Measurements from ENCODE around the gene IGFBP5. TPM values are rescaled to one million over a fixed set of nuclear protein-coding genes. Genes with fewer than 3 reads are reported as not detected.

Gene IGFBP5
- total and polyA plus RNA-seq, 7 donors, result 44.9 to 451 (median 216) TPM

DNA sequence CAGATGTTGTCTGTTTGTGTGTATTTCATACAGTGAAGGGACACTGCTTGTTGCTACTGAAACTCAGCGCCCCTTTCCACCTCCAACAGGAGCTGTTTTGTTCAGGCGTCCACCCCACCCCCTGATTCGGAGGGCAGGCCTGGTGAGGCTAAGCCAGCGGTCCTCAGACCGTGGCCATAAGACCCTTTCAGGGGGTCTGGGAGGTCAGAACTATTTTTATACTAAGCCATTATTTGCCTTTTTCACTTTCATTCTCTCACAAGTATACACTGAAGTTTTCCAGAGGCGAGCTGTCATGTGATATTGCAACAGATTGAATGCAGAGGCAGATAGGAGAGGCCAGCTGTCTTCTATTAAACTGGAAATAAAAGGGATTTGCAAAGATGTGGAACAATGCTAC is 39.7 kb upstream of the IGFBP5 start:
- no peak overlapping the region for H3K27ac ChIP-seq
- no peak for DNase-seq
- H3K27me3 ChIP-seq (ENCODE audit: insufficient read depth in 3 of 3, low read length in 2 of 3), result no peaks in the 10 kb centered on the region
- WGBS, 3 donors, result 77 to 84% (median 79%) methylated on average over 6 of the region's 6 CpGs
- H3K9me3 ChIP-seq, result no peaks in the 10 kb centered on the region
- H3K4me3 ChIP-seq, result no peak overlapping the region
- no peaks in the 10 kb centered on the region for H3K36me3 ChIP-seq (ENCODE audit: insufficient read depth in 1 of 2, low read depth in 1 of 2)
- TF ChIP-seq, protein P1, sequence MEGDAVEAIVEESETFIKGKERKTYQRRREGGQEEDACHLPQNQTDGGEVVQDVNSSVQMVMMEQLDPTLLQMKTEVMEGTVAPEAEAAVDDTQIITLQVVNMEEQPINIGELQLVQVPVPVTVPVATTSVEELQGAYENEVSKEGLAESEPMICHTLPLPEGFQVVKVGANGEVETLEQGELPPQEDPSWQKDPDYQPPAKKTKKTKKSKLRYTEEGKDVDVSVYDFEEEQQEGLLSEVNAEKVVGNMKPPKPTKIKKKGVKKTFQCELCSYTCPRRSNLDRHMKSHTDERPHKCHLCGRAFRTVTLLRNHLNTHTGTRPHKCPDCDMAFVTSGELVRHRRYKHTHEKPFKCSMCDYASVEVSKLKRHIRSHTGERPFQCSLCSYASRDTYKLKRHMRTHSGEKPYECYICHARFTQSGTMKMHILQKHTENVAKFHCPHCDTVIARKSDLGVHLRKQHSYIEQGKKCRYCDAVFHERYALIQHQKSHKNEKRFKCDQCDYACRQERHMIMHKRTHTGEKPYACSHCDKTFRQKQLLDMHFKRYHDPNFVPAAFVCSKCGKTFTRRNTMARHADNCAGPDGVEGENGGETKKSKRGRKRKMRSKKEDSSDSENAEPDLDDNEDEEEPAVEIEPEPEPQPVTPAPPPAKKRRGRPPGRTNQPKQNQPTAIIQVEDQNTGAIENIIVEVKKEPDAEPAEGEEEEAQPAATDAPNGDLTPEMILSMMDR (IDR thresholded peaks at IDR 0.05), result no peak
- no peaks in the 10 kb centered on the region for H3K4me1 ChIP-seq
- no peak for ATAC-seq
- intact Hi-C loops (cut with DNase I), result no loop called here

DNA sequence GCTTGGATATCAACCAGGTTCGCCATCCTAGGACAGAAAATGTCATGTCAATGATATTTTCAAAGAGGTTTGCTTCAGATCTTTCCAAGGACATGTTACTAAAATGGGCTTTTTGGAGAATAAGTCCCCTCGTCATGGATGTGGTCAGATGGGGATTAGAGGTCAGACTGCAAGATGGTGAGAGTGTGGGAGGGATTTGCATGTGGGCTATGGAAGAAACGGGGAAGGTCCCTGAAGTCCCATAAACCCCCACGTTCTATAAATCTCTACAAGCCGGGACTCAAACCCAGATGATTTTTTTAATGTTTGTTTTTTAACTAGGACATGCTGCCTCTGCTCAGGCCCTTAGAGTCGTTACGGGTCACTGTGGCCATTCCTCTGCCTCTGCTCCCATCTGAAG is 37.7 kb upstream of the IGFBP5 start:
- intact Hi-C loops (cut with DNase I), result no loop called here
- H3K27me3 ChIP-seq (ENCODE audit: insufficient read depth in 3 of 3, low read length in 2 of 3), result no peaks in the 10 kb centered on the region
- TF ChIP-seq, protein P1 (IDR thresholded peaks at IDR 0.05), result no peak
- no peaks in the 10 kb centered on the region for H3K9me3 ChIP-seq
- H3K4me3 ChIP-seq, result no peak overlapping the region
- no peak overlapping the region for H3K27ac ChIP-seq
- H3K36me3 ChIP-seq (ENCODE audit: insufficient read depth in 1 of 2, low read depth in 1 of 2), result no peaks in the 10 kb centered on the region
- WGBS, 3 donors, result 78 to 87% (median 85%) methylated on average over 7 of the region's 7 CpGs
- no peaks in the 10 kb centered on the region for H3K4me1 ChIP-seq
- no peak for DNase-seq
- no peak for ATAC-seq

DNA sequence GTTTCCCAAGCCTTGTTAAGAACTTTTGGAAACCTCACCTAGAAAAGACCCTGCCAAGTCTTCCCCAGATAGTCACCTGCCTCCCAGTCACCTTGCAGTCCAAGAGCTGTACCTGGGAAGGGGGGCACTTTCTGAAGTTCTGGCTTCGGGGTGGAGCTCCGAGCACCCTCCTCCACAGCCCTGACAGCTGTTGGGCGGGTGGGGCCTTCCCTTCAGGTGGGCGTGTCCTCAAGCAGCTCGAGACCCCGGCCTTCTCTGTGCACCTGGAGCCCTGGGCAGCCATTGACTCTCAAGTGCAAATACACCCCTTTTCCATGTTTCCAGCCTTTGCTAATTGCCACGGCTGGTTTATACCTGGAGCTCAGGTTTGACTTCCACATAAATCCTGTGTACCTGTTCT is 37.0 kb upstream of the IGFBP5 start:
- TF ChIP-seq, protein P1 (IDR thresholded peaks at IDR 0.05), result no peak
- no peak overlapping the region for H3K27ac ChIP-seq

DNA sequence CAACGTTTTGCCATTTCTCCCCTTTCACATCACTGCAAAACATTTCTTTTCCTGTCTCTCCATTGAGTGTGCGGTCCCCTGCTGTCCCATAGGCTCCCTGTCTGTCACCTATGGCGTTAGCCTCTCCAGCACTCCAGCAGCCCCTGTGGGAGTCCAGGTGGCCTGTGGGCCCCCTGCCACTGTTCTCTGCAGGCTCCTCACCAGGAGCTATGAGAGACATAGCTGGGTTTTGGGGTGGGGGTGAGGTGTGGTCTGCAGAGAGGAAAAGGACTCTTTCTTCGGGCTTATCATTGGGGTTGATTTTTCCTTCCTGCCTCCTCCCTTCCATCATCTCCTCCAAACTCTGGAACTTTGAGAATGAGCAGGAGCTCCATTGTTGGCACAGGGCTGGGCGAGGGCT is 36.1 kb upstream of the IGFBP5 start:
- Histone ChIP-seq H3K36me3 (ENCODE audit: insufficient read depth in 1 of 2, low read depth in 1 of 2) (no peaks in the 10 kb centered on the region), H3K4me1 (no peaks in the 10 kb centered on the region), H3K27me3 (ENCODE audit: insufficient read depth in 3 of 3, low read length in 2 of 3) (no peaks in the 10 kb centered on the region), H3K9me3 (no peaks in the 10 kb centered on the region), H3K4me3 (no peak overlapping the region), H3K27ac (no peak overlapping the region)
- DNase-seq (no peak), ATAC-seq (no peak)
- intact Hi-C loops (cut with DNase I), result no loop called here
- TF ChIP-seq, protein P1 (IDR thresholded peaks at IDR 0.05), result no peak
- WGBS, 3 donors, result 90 to 94% (median 90%) methylated on average over 5 of the region's 5 CpGs

More for the DNA sequence above, 37.0 kb upstream of the IGFBP5 start:
- Histone ChIP-seq H3K27me3 (ENCODE audit: insufficient read depth in 3 of 3, low read length in 2 of 3) (no peaks in the 10 kb centered on the region), H3K36me3 (ENCODE audit: insufficient read depth in 1 of 2, low read depth in 1 of 2) (no peaks in the 10 kb centered on the region), H3K9me3 (no peaks in the 10 kb centered on the region), H3K4me1 (no peaks in the 10 kb centered on the region), H3K4me3 (no peak overlapping the region)
- DNase-seq (no peak), ATAC-seq (no peak)
- intact Hi-C loops (cut with DNase I), result no loop called here
- WGBS, 3 donors, result 76 to 92% (median 78%) methylated on average over 7 of the region's 7 CpGs

DNA sequence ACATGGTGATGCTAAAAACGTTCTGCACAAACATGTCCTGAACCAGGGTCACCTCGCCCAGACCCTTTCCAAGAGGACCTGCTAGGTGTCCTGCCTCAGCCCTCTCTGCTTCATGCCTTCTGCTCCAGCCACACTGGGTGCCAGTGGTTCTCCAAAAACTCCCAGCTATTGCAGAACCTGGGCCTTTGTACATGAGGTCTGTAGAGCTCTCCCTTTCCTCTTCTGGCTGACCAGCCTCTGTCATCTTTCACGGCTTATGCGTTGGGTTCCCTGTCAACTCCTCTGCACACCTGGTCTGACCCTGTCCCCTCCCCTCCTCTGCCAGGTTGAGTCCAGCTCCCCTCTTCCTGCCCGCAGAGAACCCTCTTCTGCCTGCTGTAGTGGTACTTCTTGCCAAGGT is 35.5 kb upstream of the IGFBP5 start:
- Histone ChIP-seq H3K27ac (no peak overlapping the region), H3K27me3 (ENCODE audit: insufficient read depth in 3 of 3, low read length in 2 of 3) (no peaks in the 10 kb centered on the region), H3K36me3 (ENCODE audit: insufficient read depth in 1 of 2, low read depth in 1 of 2) (no peaks in the 10 kb centered on the region), H3K9me3 (no peaks in the 10 kb centered on the region), H3K4me3 (no peak overlapping the region), H3K4me1 (no peaks in the 10 kb centered on the region)
- intact Hi-C loops (cut with DNase I), result no loop called here
- 79 to 90% (median 82%) methylated on average over 5 of the region's 5 CpGs for WGBS, 3 donors
- TF ChIP-seq, protein P1 (IDR thresholded peaks at IDR 0.05), result no peak
- DNase-seq (no peak), ATAC-seq (no peak)

Data from psoas muscle (tissue), 8 donors.